ENCODE data around the gene ADRM1.

DNA sequence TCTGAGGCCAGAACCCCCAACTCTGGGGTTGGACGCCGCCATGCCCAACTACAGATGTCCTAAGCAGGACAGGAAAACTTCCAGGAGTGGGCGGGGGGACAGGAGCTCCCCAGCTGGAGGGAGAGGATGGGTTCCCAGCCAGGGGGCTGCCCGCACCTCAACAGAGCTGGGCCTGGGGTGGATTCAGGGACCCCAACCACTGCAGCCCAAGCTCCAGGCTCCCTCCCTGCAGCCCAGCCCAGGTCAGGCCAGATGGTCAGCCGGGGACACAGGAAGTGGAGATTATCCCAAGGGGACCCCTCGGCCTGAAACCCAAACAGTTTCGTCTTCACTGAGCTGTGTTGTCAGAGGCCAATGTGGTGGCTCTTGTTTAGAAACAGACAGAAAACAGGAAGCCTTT lies 54.9 kb downstream of the ADRM1 start:
- TF ChIP-seq, protein P1, sequence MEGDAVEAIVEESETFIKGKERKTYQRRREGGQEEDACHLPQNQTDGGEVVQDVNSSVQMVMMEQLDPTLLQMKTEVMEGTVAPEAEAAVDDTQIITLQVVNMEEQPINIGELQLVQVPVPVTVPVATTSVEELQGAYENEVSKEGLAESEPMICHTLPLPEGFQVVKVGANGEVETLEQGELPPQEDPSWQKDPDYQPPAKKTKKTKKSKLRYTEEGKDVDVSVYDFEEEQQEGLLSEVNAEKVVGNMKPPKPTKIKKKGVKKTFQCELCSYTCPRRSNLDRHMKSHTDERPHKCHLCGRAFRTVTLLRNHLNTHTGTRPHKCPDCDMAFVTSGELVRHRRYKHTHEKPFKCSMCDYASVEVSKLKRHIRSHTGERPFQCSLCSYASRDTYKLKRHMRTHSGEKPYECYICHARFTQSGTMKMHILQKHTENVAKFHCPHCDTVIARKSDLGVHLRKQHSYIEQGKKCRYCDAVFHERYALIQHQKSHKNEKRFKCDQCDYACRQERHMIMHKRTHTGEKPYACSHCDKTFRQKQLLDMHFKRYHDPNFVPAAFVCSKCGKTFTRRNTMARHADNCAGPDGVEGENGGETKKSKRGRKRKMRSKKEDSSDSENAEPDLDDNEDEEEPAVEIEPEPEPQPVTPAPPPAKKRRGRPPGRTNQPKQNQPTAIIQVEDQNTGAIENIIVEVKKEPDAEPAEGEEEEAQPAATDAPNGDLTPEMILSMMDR (IDR thresholded peaks at IDR 0.05; ENCODE audit: low read depth, low read length): no peak
- no peak for TF ChIP-seq EZH2phosphoT487 (IDR thresholded peaks at IDR 0.05; ENCODE audit: low read depth)

Data from OCI-LY3 (cell line).